H9 (cell line): ENCODE data around the gene TENT5A. TPM values are rescaled to one million over a fixed set of nuclear protein-coding genes. Genes with fewer than 3 reads are reported as not detected.

ENCODE experiments used
- DNase-seq: peaks from one replicate; pipeline ENCODE4 v3.0.0-alpha.2; 2017
- H2AFZ ChIP-seq: one replicate; pipeline ENCODE4 v1.6.1; 2013; ENCODE audit warnings: mild to moderate bottlenecking, low read length, control low read depth, moderate library complexity
- H2AK5ac ChIP-seq: 2 replicates; pipeline ENCODE4 v1.6.1; 2013; ENCODE audit warnings: low read length, control low read depth, mixed read lengths; ENCODE audit not compliant: insufficient read length
- H2BK120ac ChIP-seq: one replicate; pipeline ENCODE4 v1.6.1; 2013; ENCODE audit warnings: low read depth, mild to moderate bottlenecking, low read length, control low read depth, inconsistent platforms; ENCODE audit not compliant: poor library complexity, severe bottlenecking
- H2BK12ac ChIP-seq: 2 replicates; pipeline ENCODE4 v1.6.1; 2013; ENCODE audit warnings: low read length, control low read depth, mixed read lengths, low read depth; ENCODE audit not compliant: insufficient read length
- H2BK15ac ChIP-seq: 2 replicates; pipeline ENCODE4 v1.6.1; 2013; ENCODE audit warnings: low read depth, low read length, control low read depth
- H2BK20ac ChIP-seq: one replicate; pipeline ENCODE4 v1.6.1; 2013; ENCODE audit warnings: low read depth, mild to moderate bottlenecking, low read length, control low read depth, inconsistent platforms; ENCODE audit not compliant: poor library complexity, severe bottlenecking
- H2BK5ac ChIP-seq: 2 replicates; pipeline ENCODE4 v1.6.1; 2013; ENCODE audit warnings: low read length, control low read depth, mixed read lengths; ENCODE audit not compliant: insufficient read length
- H3K14ac ChIP-seq: 2 replicates; pipeline ENCODE4 v1.6.1; 2013; ENCODE audit warnings: low read length, control low read depth; ENCODE audit not compliant: insufficient read depth
- H3K18ac ChIP-seq: 2 replicates; pipeline ENCODE4 v1.6.1; 2013; ENCODE audit warnings: low read depth, mild to moderate bottlenecking, mixed read lengths, low read length, control low read depth; ENCODE audit not compliant: insufficient read length
- H3K23ac ChIP-seq: 2 replicates; pipeline ENCODE4 v1.6.1; 2013; ENCODE audit warnings: low read length, control low read depth, mixed read lengths, low read depth; ENCODE audit not compliant: insufficient read length
- H3K23me2 ChIP-seq: 2 replicates; pipeline ENCODE4 v1.6.1; 2013; ENCODE audit warnings: low read depth, mild to moderate bottlenecking, mixed read lengths, low read length, control low read depth; ENCODE audit not compliant: insufficient read length, poor library complexity, severe bottlenecking
- H3K27ac ChIP-seq: 2 replicates; pipeline ENCODE4 v1.5.1; 2013; ENCODE audit warnings: low read length, control low read depth, mixed read lengths, low read depth; ENCODE audit not compliant: insufficient read length
- H3K27me3 ChIP-seq: 2 replicates; pipeline ENCODE4 v1.6.1; 2013; ENCODE audit warnings: low read length, control low read depth, inconsistent platforms; ENCODE audit not compliant: insufficient read depth
- H3K4ac ChIP-seq: 2 replicates; pipeline ENCODE4 v1.6.1; 2013; ENCODE audit warnings: low read depth, mild to moderate bottlenecking, control low read depth, inconsistent platforms, low read length, moderate library complexity
- H3K4me1 ChIP-seq: 2 replicates; pipeline ENCODE4 v1.6.1; 2013; ENCODE audit warnings: low read length, control low read depth, inconsistent platforms; ENCODE audit not compliant: insufficient read depth
- H3K4me2 ChIP-seq: 2 replicates; pipeline ENCODE4 v1.6.1; 2013; ENCODE audit warnings: low read length, control low read depth, mixed read lengths; ENCODE audit not compliant: insufficient read length, insufficient read depth
- H3K56ac ChIP-seq: 2 replicates; pipeline ENCODE4 v1.6.1; 2013; ENCODE audit warnings: low read depth, mild to moderate bottlenecking, mixed read lengths, low read length, control low read depth; ENCODE audit not compliant: insufficient read length
- H3K79me1 ChIP-seq: 2 replicates; pipeline ENCODE4 v1.6.1; 2013; ENCODE audit warnings: low read depth, mild to moderate bottlenecking, moderate library complexity, low read length, control low read depth, inconsistent platforms; ENCODE audit not compliant: insufficient read depth, poor library complexity, severe bottlenecking
- H3K79me2 ChIP-seq: 2 replicates; pipeline ENCODE4 v1.6.1; 2013; ENCODE audit warnings: low read length, control low read depth, inconsistent platforms; ENCODE audit not compliant: insufficient read depth
- H3K9ac ChIP-seq: 2 replicates; pipeline ENCODE4 v1.6.1; 2013; ENCODE audit warnings: low read length, control low read depth, mixed read lengths; ENCODE audit not compliant: insufficient read length; ENCODE audit errors: extremely low read depth
- H3K9me3 ChIP-seq: one replicate; pipeline ENCODE4 v1.6.1; 2013; ENCODE audit warnings: low read depth, low read length, inconsistent platforms; ENCODE audit not compliant: control insufficient read depth
- H3T11ph ChIP-seq: one replicate; pipeline ENCODE4 v1.6.1; 2013; ENCODE audit warnings: mild to moderate bottlenecking, low read length, control low read depth, inconsistent platforms
- H4K20me1 ChIP-seq: one replicate; pipeline ENCODE4 v1.6.1; 2013; ENCODE audit not compliant: control insufficient read depth, insufficient read length, insufficient read depth
- H4K5ac ChIP-seq: 2 replicates; pipeline ENCODE4 v1.6.1; 2013; ENCODE audit warnings: low read depth, mild to moderate bottlenecking, mixed read lengths, low read length, control low read depth; ENCODE audit not compliant: insufficient read length
- H4K8ac ChIP-seq: replicated peaks from 2 replicates; pipeline ENCODE4 v1.6.1; 2013; ENCODE audit warnings: low read length, control low read depth, mixed read lengths, low read depth; ENCODE audit not compliant: insufficient read length
- H4K91ac ChIP-seq: 2 replicates; pipeline ENCODE4 v1.6.1; 2013; ENCODE audit warnings: low read depth, mild to moderate bottlenecking, moderate library complexity, mixed read lengths, low read length, control low read depth; ENCODE audit not compliant: insufficient read length
- H3K27ac Mint-ChIP-seq, 3 experiments: 2 replicates in 2 of 3; 3 replicates in 1 of 3; pipeline ENCODE4 v1.8.0; 2020 to 2021; ENCODE audit warnings: mixed read lengths in 3 of 3, mild to moderate bottlenecking in 1 of 3, moderate library complexity in 1 of 3
- H3K27me3 Mint-ChIP-seq: 2 replicates; pipeline ENCODE4 v1.8.0; 2021; ENCODE audit warnings: low read depth, mild to moderate bottlenecking, moderate library complexity, mixed read lengths
- H3K36me3 Mint-ChIP-seq, 3 experiments: 2 replicates in 2 of 3; 3 replicates in 1 of 3; pipeline ENCODE4 v1.8.0; 2020 to 2021; ENCODE audit warnings: low read depth in 3 of 3, mixed read lengths in 3 of 3; ENCODE audit not compliant: insufficient read depth in 1 of 3
- H3K4me1 Mint-ChIP-seq, 2 experiments: 2 replicates each; pipeline ENCODE4 v1.8.0; 2020; ENCODE audit warnings: mixed read lengths in 2 of 2
- H3K4me3 Mint-ChIP-seq, 2 experiments: 2 replicates in 1 of 2; 3 replicates in 1 of 2; pipeline ENCODE4 v1.8.0; 2020 to 2021; ENCODE audit warnings: mild to moderate bottlenecking in 2 of 2, mixed read lengths in 2 of 2, moderate library complexity in 1 of 2
- H3K9me3 Mint-ChIP-seq, 2 experiments: 2 replicates in 1 of 2; 3 replicates in 1 of 2; pipeline ENCODE4 v1.8.0; 2020; ENCODE audit warnings: mild to moderate bottlenecking in 2 of 2, mixed read lengths in 2 of 2, moderate library complexity in 1 of 2
- WGBS: extraction: QIAGEN DNeasy Blood & Tissue Kit; methylation state at CpG from one replicate; pipeline ENCODE4 v1.1.7; 2013; ENCODE audit warnings: missing lambda C conversion rate, low lambda C conversion rate, mixed read lengths; ENCODE audit not compliant: insufficient read length; ENCODE audit errors: extremely low coverage; 5-methylcytosine and 5-hydroxymethylcytosine counted together
- total RNA-seq: library from RNA; stranded (reverse); gene quantifications from 2 replicates; pipeline ENCODE4 v1.2.1, GENCODE V29; 2021
- TF ChIP-seq, protein P1 (sequence below): fragments of 200-600 bp; sonication (generic); conservative IDR thresholded peaks from 3 replicates; pipeline ENCODE4 v1.8.0; 2021; ENCODE audit warnings: antibody characterized with exemption, mild to moderate bottlenecking

TENT5A gene
- total RNA-seq, 1 experiment from 2014 or later: 1.4 TPM

DNA sequence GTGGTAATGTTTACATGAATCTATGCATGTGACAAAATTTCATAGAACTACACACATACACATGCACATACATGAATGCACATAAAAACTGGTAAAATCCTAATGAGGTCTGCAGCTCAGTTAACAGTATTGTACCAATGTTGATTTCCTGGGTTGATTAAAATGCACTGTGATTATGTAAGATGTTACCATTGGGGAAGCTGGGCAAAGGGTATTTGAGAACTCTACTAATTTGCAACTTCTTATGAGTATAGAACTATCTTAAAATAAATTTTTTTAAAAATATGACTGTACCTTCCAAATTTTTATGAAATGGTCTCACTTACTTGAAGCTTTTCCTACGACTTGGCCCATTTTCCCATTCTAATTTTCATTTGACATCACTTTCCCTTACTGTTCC is 43.4 kb upstream of the TENT5A start:
- TF ChIP-seq, protein P1, sequence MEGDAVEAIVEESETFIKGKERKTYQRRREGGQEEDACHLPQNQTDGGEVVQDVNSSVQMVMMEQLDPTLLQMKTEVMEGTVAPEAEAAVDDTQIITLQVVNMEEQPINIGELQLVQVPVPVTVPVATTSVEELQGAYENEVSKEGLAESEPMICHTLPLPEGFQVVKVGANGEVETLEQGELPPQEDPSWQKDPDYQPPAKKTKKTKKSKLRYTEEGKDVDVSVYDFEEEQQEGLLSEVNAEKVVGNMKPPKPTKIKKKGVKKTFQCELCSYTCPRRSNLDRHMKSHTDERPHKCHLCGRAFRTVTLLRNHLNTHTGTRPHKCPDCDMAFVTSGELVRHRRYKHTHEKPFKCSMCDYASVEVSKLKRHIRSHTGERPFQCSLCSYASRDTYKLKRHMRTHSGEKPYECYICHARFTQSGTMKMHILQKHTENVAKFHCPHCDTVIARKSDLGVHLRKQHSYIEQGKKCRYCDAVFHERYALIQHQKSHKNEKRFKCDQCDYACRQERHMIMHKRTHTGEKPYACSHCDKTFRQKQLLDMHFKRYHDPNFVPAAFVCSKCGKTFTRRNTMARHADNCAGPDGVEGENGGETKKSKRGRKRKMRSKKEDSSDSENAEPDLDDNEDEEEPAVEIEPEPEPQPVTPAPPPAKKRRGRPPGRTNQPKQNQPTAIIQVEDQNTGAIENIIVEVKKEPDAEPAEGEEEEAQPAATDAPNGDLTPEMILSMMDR: no peak
- H3K4me1 Mint-ChIP-seq: peaks cover 5% of the 10 kb centered on the region in 2 experiments

More for the DNA sequence above, 43.4 kb upstream of the TENT5A start:
- Mint-ChIP-seq H3K4me3 (no peak overlapping the region), H3K27ac (no peak overlapping the region), H3K36me3 (peaks cover 0 to 6% (median 0%) of the 10 kb centered on the region in 3 experiments; a peak in 2 of 7 replicates), H3K9me3 (peaks cover 0 to 9% of the 10 kb centered on the region in 2 experiments; a peak in 2 of 5 replicates), H3K27me3 (no peaks in the 10 kb centered on the region)
- Histone ChIP-seq H3K27ac (no peak overlapping the region), H3K79me2 (no peaks in the 10 kb centered on the region), H3T11ph (no peak overlapping the region), H2BK15ac (no peak overlapping the region), H3K4ac (no peak overlapping the region), H3K23ac (no peak overlapping the region), H3K4me2 (no peak overlapping the region), H3K79me1 (no peaks in the 10 kb centered on the region), H3K9me3 (no peaks in the 10 kb centered on the region), H2BK120ac (no peak overlapping the region), H2BK5ac (no peak overlapping the region), H3K56ac (no peak overlapping the region), H2BK12ac (no peak overlapping the region), H2BK20ac (no peak overlapping the region), H3K14ac (no peak overlapping the region), H4K5ac (no peak overlapping the region), H4K20me1 (no peaks in the 10 kb centered on the region), H2AK5ac (no peak overlapping the region), H3K18ac (no peak overlapping the region), H3K27me3 (no peaks in the 10 kb centered on the region), H3K9ac (no peak overlapping the region), H4K8ac (no peak overlapping the region), H2AFZ (no peak overlapping the region), H4K91ac (no peak overlapping the region), H3K23me2 (no peaks in the 10 kb centered on the region), H3K4me1 (no peaks in the 10 kb centered on the region)
- no CpG with 5 or more reads among the region's 1 CpG for WGBS
- DNase-seq: no peak
